ENCODE measurements around the gene FICD. TPM values are rescaled to one million over a fixed set of nuclear protein-coding genes. Genes with fewer than 3 reads are reported as not detected.

Gene FICD
- total and polyA plus RNA-seq, 2 donors from 2014 or later = 5.1 to 8.5 TPM

- TF ChIP-seq CTCF (IDR thresholded peaks at IDR 0.05; ENCODE audit: borderline replicate concordance, extremely low read depth, insufficient read depth) = no peak
- Histone ChIP-seq H3K4me3 (ENCODE audit: low read length in 3 of 3) (no peak overlapping the region), H3K27me3 (ENCODE audit: control insufficient read depth, insufficient read depth, low read length) (no peaks in the 10 kb centered on the region), H3K9ac (ENCODE audit: low read length in 3 of 3) (no peak overlapping the region), H3K4me1 (ENCODE audit: control insufficient read depth in 2 of 3, insufficient read depth in 2 of 3, low read depth in 1 of 3, low read length in 3 of 3) (peaks cover 0 to 4% (median 0%) of the 10 kb centered on the region in 3 donors), H3K36me3 (ENCODE audit: control insufficient read depth in 2 of 3, insufficient read depth in 3 of 3, low read length in 3 of 3) (peaks cover 17 to 63% (median 31%) of the 10 kb centered on the region in 3 donors), H3K9me3 (ENCODE audit: control insufficient read depth in 2 of 3, insufficient read depth in 1 of 3, low read length in 3 of 3) (no peaks in the 10 kb centered on the region), H3K27ac (ENCODE audit: low read depth in 2 of 2, low read length in 2 of 2) (no peak overlapping the region)
- FAIRE-seq (no peak), DNase-seq (no peak)
- intact Hi-C loops (cut with DNase I) = no loop called here
These were observed 23.6 kb downstream of the FICD start for GRCh38 chr12:108538616-108539195.

GRCh38 chr12:108542320-108542719, 27.2 kb downstream of the FICD start:
- no peak for TF ChIP-seq CTCF (IDR thresholded peaks at IDR 0.05; ENCODE audit: borderline replicate concordance, extremely low read depth, insufficient read depth)
- peaks cover 0 to 4% (median 0%) of the 10 kb centered on the region in 3 donors for H3K4me1 ChIP-seq (ENCODE audit: control insufficient read depth in 2 of 3, insufficient read depth in 2 of 3, low read depth in 1 of 3, low read length in 3 of 3)
- H3K4me3 ChIP-seq (ENCODE audit: low read length in 3 of 3) = no peak overlapping the region
- no peak overlapping the region for H3K27ac ChIP-seq (ENCODE audit: low read depth in 2 of 2, low read length in 2 of 2)
- H3K9me3 ChIP-seq (ENCODE audit: control insufficient read depth in 2 of 3, insufficient read depth in 1 of 3, low read length in 3 of 3) = no peaks in the 10 kb centered on the region
- peaks cover 11 to 65% (median 25%) of the 10 kb centered on the region in 3 donors for H3K36me3 ChIP-seq (ENCODE audit: control insufficient read depth in 2 of 3, insufficient read depth in 3 of 3, low read length in 3 of 3)
- FAIRE-seq = no peak
- H3K27me3 ChIP-seq (ENCODE audit: control insufficient read depth, insufficient read depth, low read length) = no peaks in the 10 kb centered on the region
- intact Hi-C loops (cut with DNase I) = no loop called here
- no peak for DNase-seq
- H3K9ac ChIP-seq (ENCODE audit: low read length in 3 of 3) = no peak overlapping the region

DNA sequence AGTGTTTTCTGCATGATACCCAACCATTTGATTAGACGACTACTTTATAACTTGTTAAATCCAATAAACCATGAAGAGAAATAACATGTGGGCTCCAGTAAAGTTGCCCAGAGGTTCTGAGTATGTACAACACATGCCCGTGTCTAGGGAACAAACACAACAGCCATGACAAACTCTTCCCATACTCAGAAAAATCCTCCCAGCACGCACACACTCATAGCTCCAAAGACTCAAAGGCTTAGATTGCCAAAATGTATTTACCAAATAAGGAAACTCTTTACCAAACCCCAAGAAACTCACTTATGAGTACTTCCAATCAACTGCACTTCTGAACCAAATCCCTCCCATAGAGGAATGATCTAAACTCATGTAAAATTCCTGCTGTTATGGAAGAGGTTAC, 28.6 kb downstream of the FICD start:
- H3K27me3 ChIP-seq (ENCODE audit: control insufficient read depth, insufficient read depth, low read length) = no peaks in the 10 kb centered on the region
- no peak for FAIRE-seq
- no peaks in the 10 kb centered on the region for H3K9me3 ChIP-seq (ENCODE audit: control insufficient read depth in 2 of 3, insufficient read depth in 1 of 3, low read length in 3 of 3)
- no peak overlapping the region for H3K27ac ChIP-seq (ENCODE audit: low read depth in 2 of 2, low read length in 2 of 2)
- no peak overlapping the region for H3K4me3 ChIP-seq (ENCODE audit: low read length in 3 of 3)
- H3K4me1 ChIP-seq (ENCODE audit: control insufficient read depth in 2 of 3, insufficient read depth in 2 of 3, low read depth in 1 of 3, low read length in 3 of 3) = peaks cover 0 to 4% (median 0%) of the 10 kb centered on the region in 3 donors
- H3K9ac ChIP-seq (ENCODE audit: low read length in 3 of 3) = no peak overlapping the region
- no peak for TF ChIP-seq CTCF (IDR thresholded peaks at IDR 0.05; ENCODE audit: borderline replicate concordance, extremely low read depth, insufficient read depth)
- no peak for DNase-seq
- H3K36me3 ChIP-seq (ENCODE audit: control insufficient read depth in 2 of 3, insufficient read depth in 3 of 3, low read length in 3 of 3) = peaks cover 6 to 58% (median 32%) of the 10 kb centered on the region in 3 donors
- intact Hi-C loops (cut with DNase I) = no loop called here

DNA sequence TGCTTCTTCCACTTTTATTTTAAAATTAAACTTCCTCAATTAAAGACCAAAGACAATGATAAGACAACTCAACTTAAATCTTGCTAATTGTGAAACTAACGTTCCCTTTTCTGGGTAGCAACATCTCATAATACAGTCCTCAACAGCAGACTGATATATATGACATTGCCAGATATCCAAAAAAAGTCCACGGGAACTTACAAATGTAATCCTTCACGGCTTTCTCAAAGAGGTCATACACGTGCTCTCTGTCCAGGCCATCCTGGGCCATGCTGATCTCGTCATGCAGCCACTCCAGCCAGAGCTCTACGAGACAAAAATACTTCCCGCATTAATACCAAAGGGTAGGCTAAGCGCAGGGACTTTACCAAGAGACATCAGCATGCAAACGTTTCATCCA, 32.6 kb downstream of the FICD start:
- Histone ChIP-seq H3K27ac (ENCODE audit: low read depth in 2 of 2, low read length in 2 of 2) (no peak overlapping the region), H3K4me3 (ENCODE audit: low read length in 3 of 3) (no peak overlapping the region), H3K9me3 (ENCODE audit: control insufficient read depth in 2 of 3, insufficient read depth in 1 of 3, low read length in 3 of 3) (no peaks in the 10 kb centered on the region), H3K4me1 (ENCODE audit: control insufficient read depth in 2 of 3, insufficient read depth in 2 of 3, low read depth in 1 of 3, low read length in 3 of 3) (no peaks in the 10 kb centered on the region), H3K36me3 (ENCODE audit: control insufficient read depth in 2 of 3, insufficient read depth in 3 of 3, low read length in 3 of 3) (peaks cover 6 to 49% (median 32%) of the 10 kb centered on the region in 3 donors), H3K27me3 (ENCODE audit: control insufficient read depth, insufficient read depth, low read length) (no peaks in the 10 kb centered on the region), H3K9ac (ENCODE audit: low read length in 3 of 3) (no peak overlapping the region)
- intact Hi-C loops (cut with DNase I) = no loop called here
- TF ChIP-seq CTCF (IDR thresholded peaks at IDR 0.05; ENCODE audit: borderline replicate concordance, extremely low read depth, insufficient read depth) = no peak
- no peak for DNase-seq
- no peak for FAIRE-seq

All from kidney (tissue), 14 donors.